OCI-LY7 (cell line): Measurements from ENCODE around the gene HERPUD2. TPM values are rescaled to one million over a fixed set of nuclear protein-coding genes. Genes with fewer than 3 reads are reported as not detected.

Experiments used
- BruUV-seq: library from RNA; stranded (reverse); fragments of 400-500 nt; replicated peaks from 2 replicates; lab custom pipeline; 2021; lab: Mats Ljungman, UMichigan
- CTCF ChIA-PET: fragments of 300-600 bp; sonication (Branson Sonifier 250); formaldehyde crosslinking; loops from one replicate; lab custom pipeline; 2022; ENCODE audit warnings: antibody characterized with exemption; ENCODE audit not compliant: unreplicated experiment; lab: Charles Lee
- POLR2A ChIA-PET: fragments of 300-600 bp; sonication (Branson Sonifier 250); formaldehyde crosslinking; loops from one replicate; lab custom pipeline; 2022; ENCODE audit warnings: antibody characterized with exemption; lab: Charles Lee
- DNase-seq: peaks from one replicate; pipeline ENCODE4 v3.0.0-alpha.2; 2015; ENCODE audit warnings: low spot score
- H2AFZ ChIP-seq: fragments of 200-600 bp; sonication (generic), shearing (Covaris generic); 2 replicates; pipeline ENCODE4 v1.6.1; 2014; ENCODE audit warnings: mild to moderate bottlenecking, antibody characterized with exemption, low read length, moderate library complexity
- H3K27ac ChIP-seq: fragments of 200-600 bp; sonication (generic); 2 replicates; pipeline ENCODE4 v1.5.1; 2014; ENCODE audit warnings: mixed run types, low read depth, mild to moderate bottlenecking, moderate library complexity, low read length, inconsistent platforms; ENCODE audit not compliant: poor library complexity, severe bottlenecking
- H3K36me3 ChIP-seq: fragments of 200-600 bp; sonication (generic); 2 replicates; pipeline ENCODE4 v1.6.1; 2014; ENCODE audit warnings: mild to moderate bottlenecking, antibody characterized with exemption, low read length, moderate library complexity, mixed read lengths; ENCODE audit not compliant: insufficient read depth
- H3K4me1 ChIP-seq: fragments of 200-600 bp; sonication (generic); 2 replicates; pipeline ENCODE4 v1.5.1; 2014; ENCODE audit warnings: mild to moderate bottlenecking, low read length; ENCODE audit not compliant: insufficient read depth, poor library complexity, severe bottlenecking
- H3K4me2 ChIP-seq: fragments of 200-600 bp; sonication (generic); 2 replicates; pipeline ENCODE4 v1.6.1; 2014; ENCODE audit warnings: mild to moderate bottlenecking, low read length
- H3K4me3 ChIP-seq: fragments of 200-600 bp; sonication (generic); 2 replicates; pipeline ENCODE4 v1.5.1; 2014; ENCODE audit warnings: mild to moderate bottlenecking, low read depth, low read length; ENCODE audit not compliant: poor library complexity, severe bottlenecking
- H3K79me2 ChIP-seq: fragments of 200-600 bp; sonication (generic); 2 replicates; pipeline ENCODE4 v1.6.1; 2016; ENCODE audit warnings: low read depth, mild to moderate bottlenecking, low read length, moderate library complexity, mixed read lengths; ENCODE audit not compliant: insufficient read depth
- H3K9me2 ChIP-seq: fragments of 200-600 bp; sonication (generic); 2 replicates; pipeline ENCODE4 v1.6.1; 2016; ENCODE audit warnings: mild to moderate bottlenecking, low read length, mixed read lengths; ENCODE audit not compliant: insufficient read depth
- H3K9me3 ChIP-seq: fragments of 200-600 bp; sonication (generic); 2 replicates; pipeline ENCODE4 v1.6.1; 2014; ENCODE audit warnings: mild to moderate bottlenecking, mixed run types, low read length, mixed read lengths
- H4K20me1 ChIP-seq: fragments of 200-600 bp; sonication (generic); 2 replicates; pipeline ENCODE4 v1.6.1; 2014; ENCODE audit warnings: mild to moderate bottlenecking, antibody characterized with exemption, low read length, moderate library complexity, mixed read lengths; ENCODE audit not compliant: insufficient read depth
- EZH2phosphoT487 ChIP-seq: fragments of 200-600 bp; sonication (generic); IDR thresholded peaks from 2 replicates; pipeline ENCODE4 v1.6.1; 2018; ENCODE audit warnings: low read depth, borderline replicate concordance, mild to moderate bottlenecking, mixed run types, antibody characterized with exemption, low read length, moderate library complexity, mixed read lengths
- intact Hi-C: fragments of 100-400 bp; cut with micrococcal nuclease; formaldehyde crosslinking; loops from one replicate; pipeline ENCODE4 v1.10.0; 2022; ENCODE audit not compliant: unreplicated experiment
- total RNA-seq, 2 experiments: library from RNA; depleted of rRNA in 1 of 2; stranded (reverse); fragments of >200 nt in 1 of 2; shearing (Covaris generic) in 1 of 2; gene quantifications; 2 replicates each; pipeline ENCODE4 v1.2.3, GENCODE V29; 2014 to 2022
- TF ChIP-seq, protein P1 (sequence below): fragments of 200-600 bp; sonication (generic); conservative IDR thresholded peaks from 2 replicates; pipeline ENCODE4 v1.5.1; 2014; ENCODE audit warnings: mild to moderate bottlenecking, antibody characterized with exemption, low read length, moderate library complexity, mixed read lengths

HERPUD2 gene
- total RNA-seq, 2 experiments from 2014 or later: 11.9 to 20.6 TPM

DNA sequence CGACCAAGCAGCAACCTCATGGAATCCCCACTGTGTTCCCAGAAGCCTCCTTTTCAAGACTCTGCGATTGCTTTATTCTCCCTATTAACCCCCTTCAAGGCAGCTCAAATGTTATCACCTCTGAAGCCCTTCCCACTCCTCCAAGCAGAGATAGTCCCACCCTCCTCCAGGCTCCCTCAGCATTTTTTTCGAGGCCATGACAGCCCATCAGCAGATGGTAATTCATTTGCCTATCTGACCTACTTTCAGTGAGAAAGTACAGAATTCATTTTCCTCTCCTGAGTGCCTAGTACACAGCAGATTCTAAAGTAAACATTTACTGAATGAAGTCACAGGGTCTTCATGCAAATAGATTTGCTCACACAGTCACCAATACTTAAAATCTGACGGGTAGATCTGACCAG lies 47.8 kb downstream of the HERPUD2 start:
- Histone ChIP-seq H3K79me2 (no peaks in the 10 kb centered on the region), H3K4me3 (no peak overlapping the region), H3K27ac (no peak overlapping the region), H3K4me2 (no peak overlapping the region), H3K36me3 (peaks cover 5% of the 10 kb centered on the region; the same call in 1 of the 2 replicates), H3K9me3 (no peaks in the 10 kb centered on the region), H4K20me1 (no peaks in the 10 kb centered on the region), H3K9me2 (no peaks in the 10 kb centered on the region), H3K4me1 (peaks cover 3% of the 10 kb centered on the region), H2AFZ (no peak overlapping the region)
- ChIA-PET CTCF (no interaction called here), POLR2A (interaction anchor here (0.7 to 1.1 kb wide), 2 partner anchors 20 to 45 kb away, joined by 3 read pairs; no protein-coding TSS in a partner anchor)
- TF ChIP-seq EZH2phosphoT487: no peak
- TF ChIP-seq, protein P1, sequence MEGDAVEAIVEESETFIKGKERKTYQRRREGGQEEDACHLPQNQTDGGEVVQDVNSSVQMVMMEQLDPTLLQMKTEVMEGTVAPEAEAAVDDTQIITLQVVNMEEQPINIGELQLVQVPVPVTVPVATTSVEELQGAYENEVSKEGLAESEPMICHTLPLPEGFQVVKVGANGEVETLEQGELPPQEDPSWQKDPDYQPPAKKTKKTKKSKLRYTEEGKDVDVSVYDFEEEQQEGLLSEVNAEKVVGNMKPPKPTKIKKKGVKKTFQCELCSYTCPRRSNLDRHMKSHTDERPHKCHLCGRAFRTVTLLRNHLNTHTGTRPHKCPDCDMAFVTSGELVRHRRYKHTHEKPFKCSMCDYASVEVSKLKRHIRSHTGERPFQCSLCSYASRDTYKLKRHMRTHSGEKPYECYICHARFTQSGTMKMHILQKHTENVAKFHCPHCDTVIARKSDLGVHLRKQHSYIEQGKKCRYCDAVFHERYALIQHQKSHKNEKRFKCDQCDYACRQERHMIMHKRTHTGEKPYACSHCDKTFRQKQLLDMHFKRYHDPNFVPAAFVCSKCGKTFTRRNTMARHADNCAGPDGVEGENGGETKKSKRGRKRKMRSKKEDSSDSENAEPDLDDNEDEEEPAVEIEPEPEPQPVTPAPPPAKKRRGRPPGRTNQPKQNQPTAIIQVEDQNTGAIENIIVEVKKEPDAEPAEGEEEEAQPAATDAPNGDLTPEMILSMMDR: no peak
- intact Hi-C loops: no loop called here
- no peak for DNase-seq
- BruUV-seq: no TSS peak

DNA sequence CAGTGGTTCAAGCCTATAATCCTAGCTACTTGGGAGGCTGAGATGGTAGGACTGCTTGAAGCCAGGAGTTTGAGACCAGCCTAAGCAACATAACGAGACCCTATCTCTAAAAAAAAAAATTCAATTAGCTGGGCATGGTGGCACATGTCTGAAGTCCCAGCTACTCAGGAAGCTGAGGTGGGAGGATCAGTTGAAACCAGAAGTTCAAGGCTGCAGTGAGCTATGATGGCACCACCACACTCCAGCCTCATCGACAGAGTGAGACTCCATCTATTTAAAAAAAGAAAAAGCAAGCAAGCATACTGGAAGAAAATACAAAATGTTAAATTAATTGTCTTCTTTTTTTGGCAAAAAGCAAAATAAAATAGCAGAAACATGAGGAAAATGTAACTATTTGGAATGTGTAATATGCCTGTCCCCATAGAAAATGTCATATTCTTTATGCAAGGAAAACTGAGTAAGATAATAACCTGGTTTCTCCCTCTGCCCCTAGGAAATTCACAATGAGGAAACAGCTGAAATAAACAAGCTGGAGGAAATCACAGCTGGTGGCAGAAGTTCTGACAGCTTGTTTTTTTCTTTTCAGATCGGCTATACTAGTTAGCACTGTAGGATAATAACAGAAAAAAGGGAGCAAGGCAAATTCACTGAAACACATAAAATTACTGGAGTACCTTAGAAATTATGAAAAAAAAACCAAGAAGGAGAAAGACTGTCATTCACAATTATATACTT lies 48.5 kb downstream of the HERPUD2 start:
- POLR2A ChIA-PET: interaction anchor here (0.7 to 1.1 kb wide), 6 partner anchors 10 to 79 kb away, joined by 3 to 5 read pairs (median 3); no protein-coding TSS in a partner anchor
- no peak overlapping the region for H3K4me2 ChIP-seq
- no peaks in the 10 kb centered on the region for H3K79me2 ChIP-seq
- 0 out of 2 replicates have a peak, but pooled peaks cover 4% of the 10 kb centered on the region for H3K36me3 ChIP-seq
- no peak overlapping the region for H3K27ac ChIP-seq
- DNase-seq: no peak
- H3K4me3 ChIP-seq: no peak overlapping the region
- H3K9me2 ChIP-seq: no peaks in the 10 kb centered on the region
- intact Hi-C loops: no loop called here
- no peaks in the 10 kb centered on the region for H4K20me1 ChIP-seq
- TF ChIP-seq EZH2phosphoT487: no peak
- TF ChIP-seq, protein P1: no peak
- H3K4me1 ChIP-seq: peaks cover 3% of the 10 kb centered on the region
- CTCF ChIA-PET: no interaction called here
- BruUV-seq: no TSS peak
- H2AFZ ChIP-seq: no peak overlapping the region
- no peaks in the 10 kb centered on the region for H3K9me3 ChIP-seq

DNA sequence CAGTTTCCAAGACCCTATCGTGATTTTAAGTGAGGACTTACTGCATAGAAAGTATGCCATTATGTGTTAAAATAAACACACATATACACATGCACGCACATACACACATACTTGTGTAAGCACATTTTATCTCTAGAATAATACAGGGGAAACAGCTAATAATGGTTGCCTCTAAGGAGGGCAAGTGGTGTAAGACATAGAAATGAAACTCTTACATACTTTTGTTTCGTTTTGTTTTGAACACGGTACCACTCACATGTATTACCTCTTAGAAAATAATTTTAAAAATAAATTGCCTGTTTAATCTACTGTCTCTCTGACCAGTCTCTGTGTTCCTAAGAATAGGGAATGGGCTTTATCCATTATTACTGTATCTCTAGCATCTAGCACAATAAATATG lies 49.2 kb downstream of the HERPUD2 start:
- no TSS peak for BruUV-seq
- Histone ChIP-seq H3K9me3 (no peaks in the 10 kb centered on the region), H3K4me1 (peaks cover 3% of the 10 kb centered on the region), H4K20me1 (no peaks in the 10 kb centered on the region), H3K4me3 (no peak overlapping the region), H3K27ac (no peak overlapping the region), H2AFZ (no peak overlapping the region), H3K9me2 (no peaks in the 10 kb centered on the region), H3K36me3 (0 out of 2 replicates have a peak, but pooled peaks cover 3% of the 10 kb centered on the region), H3K4me2 (no peak overlapping the region), H3K79me2 (no peaks in the 10 kb centered on the region)
- ChIA-PET CTCF (no interaction called here), POLR2A (interaction anchor here (0.9 kb wide), 1 partner anchor 63 kb away, joined by 3 read pairs; no protein-coding TSS in a partner anchor)
- intact Hi-C loops: no loop called here
- no peak for DNase-seq
- TF ChIP-seq, protein P1: no peak
- no peak for TF ChIP-seq EZH2phosphoT487
